ENCODE measurements around the gene PHF21A.
"Not testable (repeated sequence)": the region's sequence is repeated elsewhere in the genome, so short reads cannot be mapped to it uniquely, and the experiment has no call there.

PHF21A gene

DNA sequence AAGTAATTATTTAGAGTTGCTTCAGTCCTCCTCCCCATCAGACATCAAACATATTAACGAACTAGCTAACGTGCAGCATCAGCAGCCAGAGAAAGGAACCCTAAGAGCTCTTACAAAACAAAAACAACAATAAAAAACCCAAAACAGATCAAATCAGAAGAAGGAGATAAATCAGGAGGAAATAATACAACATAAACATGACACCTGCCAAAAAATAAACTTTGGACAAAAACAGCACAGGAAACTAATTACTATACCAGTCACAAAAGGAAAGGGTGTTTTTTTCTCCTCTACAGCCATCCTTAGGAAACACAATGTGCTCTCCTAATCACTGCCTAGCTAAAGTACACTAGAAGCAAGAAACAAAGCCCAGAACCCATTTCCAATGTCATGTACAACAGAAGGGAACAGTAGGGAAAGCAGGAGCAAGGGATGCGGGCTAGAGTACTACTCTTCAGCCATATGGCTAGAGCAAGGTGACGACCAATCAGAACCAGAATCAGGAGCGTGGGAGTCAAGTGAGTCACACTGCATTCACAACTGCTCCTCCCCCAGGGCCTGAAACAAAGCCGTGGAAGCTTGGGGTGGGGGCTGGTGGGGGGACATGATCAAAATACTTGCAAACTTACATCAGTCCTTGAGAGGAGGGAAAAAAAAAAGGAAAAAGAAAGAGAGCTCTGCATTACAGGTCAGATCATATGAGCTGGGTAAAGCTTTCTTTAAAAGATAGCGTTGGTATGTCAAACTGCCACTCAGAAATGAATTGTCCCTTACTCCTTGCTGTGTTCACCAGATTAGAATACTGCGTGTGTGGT, 138.4 kb downstream of the PHF21A start:
- H3K9me3 ChIP-seq: no peaks in the 10 kb centered on the region
- no peaks in the 10 kb centered on the region for H3K27me3 ChIP-seq
- no peak for TF ChIP-seq Cebpa-rat (IDR thresholded peaks at IDR 0.05)
- no peak overlapping the region for H3K4me2 ChIP-seq
- no peak overlapping the region for H3K9ac ChIP-seq
- H3K4me3 ChIP-seq: no peak overlapping the region
- H3K27ac ChIP-seq: no peak overlapping the region
- no peaks in the 10 kb centered on the region for H3K4me1 ChIP-seq
- H4K20me1 ChIP-seq: peaks cover 90% of the 10 kb centered on the region
- H3K36me3 ChIP-seq: peaks cover 26% of the 10 kb centered on the region

DNA sequence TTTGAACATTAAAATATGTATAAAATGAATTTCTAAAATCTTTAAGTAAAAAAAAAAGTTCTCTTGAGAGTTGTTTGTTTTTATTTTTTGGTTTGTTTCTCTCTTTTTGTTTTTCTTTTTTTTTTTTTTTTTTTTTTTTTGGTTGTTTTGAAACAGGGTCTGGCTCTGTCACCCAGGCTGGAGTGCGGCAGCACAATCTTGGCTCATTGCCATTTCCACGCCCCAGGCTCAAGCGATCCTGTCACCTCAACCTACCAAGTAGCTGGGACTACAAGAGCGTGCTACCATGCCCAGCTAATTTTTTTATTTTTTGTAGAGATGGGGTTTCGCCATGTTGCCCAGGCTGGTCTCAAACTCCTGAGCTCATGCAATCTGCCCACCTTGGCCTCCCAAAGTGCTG, 139.4 kb downstream of the PHF21A start:
- H3K9ac ChIP-seq, H3K27ac ChIP-seq, H3K27me3 ChIP-seq, H3K9me3 ChIP-seq, H3K4me2 ChIP-seq, H3K4me1 ChIP-seq, H3K4me3 ChIP-seq: not testable (repeated sequence)
- peaks cover 79% of the 10 kb centered on the region for H4K20me1 ChIP-seq
- H3K36me3 ChIP-seq: peaks cover 36% of the 10 kb centered on the region

DNA sequence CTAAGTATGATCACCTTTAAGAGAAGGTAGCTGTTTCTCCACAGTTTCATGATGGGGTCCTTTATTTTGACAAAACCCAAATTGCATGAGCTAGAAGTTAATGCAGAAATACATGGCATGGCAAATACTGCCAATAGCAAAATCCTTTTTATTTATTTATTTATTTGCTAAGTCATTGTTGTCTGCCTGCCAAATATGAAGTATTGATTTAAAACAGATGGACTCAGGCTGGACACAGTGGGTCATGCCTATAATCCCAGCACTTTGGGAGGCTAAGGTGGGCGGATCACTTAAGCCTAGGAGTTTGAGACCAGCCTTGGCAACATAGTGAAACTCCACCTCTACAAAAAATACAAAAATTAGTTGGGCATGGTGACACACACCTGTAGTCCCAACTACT, 146.4 kb downstream of the PHF21A start:
- H3K27me3 ChIP-seq: no peaks in the 10 kb centered on the region
- H3K4me3 ChIP-seq: no peak overlapping the region

DNA sequence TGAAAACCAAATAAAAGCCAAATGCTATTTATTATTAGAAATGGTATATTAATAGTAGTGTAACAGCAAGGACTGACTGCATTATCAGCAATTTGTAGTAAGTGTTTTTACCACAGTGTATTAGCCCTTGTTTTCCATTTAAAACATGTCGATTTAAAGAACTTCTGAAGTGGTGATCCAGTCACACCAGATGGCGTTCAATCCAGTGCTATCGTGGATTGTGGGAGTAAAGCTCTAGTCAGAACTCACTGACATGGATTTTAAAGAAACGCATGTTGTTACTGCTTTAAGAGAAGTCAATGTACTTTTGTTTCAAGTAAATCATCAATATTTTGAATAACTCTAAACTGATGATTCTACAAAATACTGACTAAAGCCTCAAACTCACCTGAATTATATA, 147.7 kb downstream of the PHF21A start:
- H3K27ac ChIP-seq: no peak overlapping the region
- H4K20me1 ChIP-seq: peaks cover 24% of the 10 kb centered on the region
- H3K9me3 ChIP-seq: no peaks in the 10 kb centered on the region
- no peak overlapping the region for H3K9ac ChIP-seq
- H3K4me3 ChIP-seq: no peak overlapping the region
- H3K4me2 ChIP-seq: no peak overlapping the region
- H3K36me3 ChIP-seq: peaks cover 82% of the 10 kb centered on the region
- no peaks in the 10 kb centered on the region for H3K4me1 ChIP-seq
- H3K27me3 ChIP-seq: no peaks in the 10 kb centered on the region
- no peak for TF ChIP-seq Cebpa-rat (IDR thresholded peaks at IDR 0.05)

More for the DNA sequence above, 146.4 kb downstream of the PHF21A start:
- Histone ChIP-seq H3K4me1 (no peaks in the 10 kb centered on the region), H3K4me2 (no peak overlapping the region), H3K27ac (no peak overlapping the region), H3K36me3 (peaks cover 82% of the 10 kb centered on the region), H4K20me1 (peaks cover 29% of the 10 kb centered on the region), H3K9me3 (no peaks in the 10 kb centered on the region), H3K9ac (no peak overlapping the region)
- no peak for TF ChIP-seq Cebpa-rat (IDR thresholded peaks at IDR 0.05)

DNA sequence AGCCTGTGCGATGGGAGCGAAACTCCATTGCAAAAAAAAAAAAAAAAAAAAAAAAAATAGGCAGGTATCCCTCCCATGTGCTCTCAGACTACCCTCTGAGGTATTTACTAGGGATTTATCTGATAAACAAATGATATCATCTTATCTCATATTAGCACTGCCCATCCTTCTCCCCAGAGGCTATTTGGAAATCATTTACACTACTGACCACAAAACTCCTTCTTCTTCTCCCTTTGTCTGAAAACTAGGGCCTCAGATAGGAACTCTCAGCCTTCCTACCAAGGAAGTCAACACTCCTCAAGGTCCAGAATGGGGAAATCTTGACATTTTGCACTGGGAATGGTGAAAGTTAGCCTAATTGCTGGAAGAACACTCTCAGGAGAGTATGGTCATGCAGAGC, 152.4 kb downstream of the PHF21A start:
- Histone ChIP-seq H3K36me3 (peaks cover 88% of the 10 kb centered on the region), H3K4me3 (no peak overlapping the region), H3K9ac (no peak overlapping the region), H3K4me1 (no peaks in the 10 kb centered on the region), H3K27me3 (no peaks in the 10 kb centered on the region), H3K9me3 (no peaks in the 10 kb centered on the region), H3K4me2 (no peak overlapping the region), H3K27ac (no peak overlapping the region), H4K20me1 (peaks cover 22% of the 10 kb centered on the region; the same call in 1 of the 2 replicates)
- no peak for TF ChIP-seq Cebpa-rat (IDR thresholded peaks at IDR 0.05)

DNA sequence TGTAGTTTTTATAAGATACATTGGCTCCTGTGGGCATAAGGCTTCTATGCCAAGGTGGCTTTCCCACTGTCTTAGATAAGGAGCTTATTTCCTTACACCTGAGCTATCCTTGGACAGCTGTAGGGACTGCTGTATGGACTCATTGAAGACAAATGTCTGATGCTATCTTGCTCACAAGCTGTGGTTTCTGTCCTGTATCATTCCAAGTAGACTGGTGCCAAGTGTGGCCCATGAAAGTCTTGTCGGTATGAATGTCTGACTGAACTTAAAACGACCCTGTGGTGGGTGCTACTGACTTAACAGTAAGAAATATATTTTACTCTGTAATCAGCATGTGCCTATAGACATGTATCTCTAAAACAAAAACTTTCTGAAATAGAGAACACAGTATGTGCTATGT, 153.7 kb downstream of the PHF21A start:
- H4K20me1 ChIP-seq: 0 out of 2 replicates have a peak, but pooled peaks cover 15% of the 10 kb centered on the region
- no peak for TF ChIP-seq Cebpa-rat (IDR thresholded peaks at IDR 0.05)
- no peaks in the 10 kb centered on the region for H3K9me3 ChIP-seq
- H3K4me3 ChIP-seq: no peak overlapping the region
- no peaks in the 10 kb centered on the region for H3K4me1 ChIP-seq
- no peak overlapping the region for H3K9ac ChIP-seq
- H3K4me2 ChIP-seq: no peak overlapping the region
- H3K27me3 ChIP-seq: no peaks in the 10 kb centered on the region
- H3K27ac ChIP-seq: no peak overlapping the region
- H3K36me3 ChIP-seq: peaks cover 92% of the 10 kb centered on the region

DNA sequence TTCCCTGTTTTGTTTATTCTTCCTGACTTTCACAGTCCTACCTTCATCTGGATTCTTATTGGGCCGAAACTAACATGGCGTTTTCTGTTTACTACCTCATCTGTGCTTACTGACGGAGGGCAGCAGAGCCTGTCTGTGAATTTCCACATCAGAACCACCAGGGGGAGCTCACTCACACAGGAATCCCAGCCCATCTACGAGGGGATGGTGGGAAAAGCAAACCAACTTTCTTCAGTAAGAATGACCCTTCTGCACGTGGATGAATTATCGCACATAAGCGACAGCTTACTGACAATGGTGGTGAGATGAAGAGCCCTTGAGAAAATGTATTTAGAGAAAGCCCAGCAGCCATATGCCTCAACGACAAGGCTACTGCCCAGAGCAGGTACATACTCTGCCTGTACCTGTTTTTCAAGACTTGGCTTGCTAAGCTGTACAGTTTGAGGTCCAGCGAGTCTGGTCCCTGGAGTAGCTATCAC, 156.3 kb downstream of the PHF21A start:
- Histone ChIP-seq H3K27me3 (no peaks in the 10 kb centered on the region), H3K9me3 (0 out of 2 replicates have a peak, but pooled peaks cover 4% of the 10 kb centered on the region), H3K4me2 (no peak overlapping the region), H4K20me1 (0 out of 2 replicates have a peak, but pooled peaks cover 13% of the 10 kb centered on the region), H3K9ac (no peak overlapping the region), H3K4me1 (no peaks in the 10 kb centered on the region), H3K36me3 (peaks cover 91% of the 10 kb centered on the region), H3K4me3 (no peak overlapping the region), H3K27ac (no peak overlapping the region)
- TF ChIP-seq Cebpa-rat (IDR thresholded peaks at IDR 0.05): no peak

DNA sequence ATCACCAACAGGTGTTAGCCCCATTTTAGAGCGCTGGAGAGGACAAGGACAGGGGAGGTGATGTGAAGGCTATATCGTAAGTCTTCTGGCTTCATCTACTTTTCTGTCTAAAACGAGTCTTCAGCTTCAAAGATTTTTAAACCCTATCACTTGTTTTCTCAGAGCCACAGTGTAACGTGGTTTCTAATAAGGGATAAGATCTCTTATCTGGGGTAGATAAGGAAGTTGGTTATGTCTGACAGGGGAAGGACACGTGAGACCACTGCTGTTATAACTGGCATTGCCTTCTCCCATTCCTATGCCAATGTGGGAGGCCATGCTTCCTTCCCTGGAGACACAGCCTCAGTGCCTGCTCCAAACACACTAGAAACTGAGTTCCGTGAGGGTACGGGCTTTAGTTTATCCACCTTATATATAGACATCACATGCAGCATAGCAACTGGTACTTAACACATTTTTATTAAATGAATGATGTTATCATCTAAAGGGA, 159.5 kb downstream of the PHF21A start:
- TF ChIP-seq Cebpa-rat (IDR thresholded peaks at IDR 0.05): no peak
- H3K27me3 ChIP-seq: no peaks in the 10 kb centered on the region
- H3K36me3 ChIP-seq: peaks cover 71% of the 10 kb centered on the region
- H3K4me2 ChIP-seq: no peak overlapping the region
- no peak overlapping the region for H3K27ac ChIP-seq
- no peak overlapping the region for H3K9ac ChIP-seq
- H4K20me1 ChIP-seq: 0 out of 2 replicates have a peak, but pooled peaks cover 7% of the 10 kb centered on the region
- no peak overlapping the region for H3K4me3 ChIP-seq
- no peaks in the 10 kb centered on the region for H3K4me1 ChIP-seq
- H3K9me3 ChIP-seq: 0 out of 2 replicates have a peak, but pooled peaks cover 10% of the 10 kb centered on the region

DNA sequence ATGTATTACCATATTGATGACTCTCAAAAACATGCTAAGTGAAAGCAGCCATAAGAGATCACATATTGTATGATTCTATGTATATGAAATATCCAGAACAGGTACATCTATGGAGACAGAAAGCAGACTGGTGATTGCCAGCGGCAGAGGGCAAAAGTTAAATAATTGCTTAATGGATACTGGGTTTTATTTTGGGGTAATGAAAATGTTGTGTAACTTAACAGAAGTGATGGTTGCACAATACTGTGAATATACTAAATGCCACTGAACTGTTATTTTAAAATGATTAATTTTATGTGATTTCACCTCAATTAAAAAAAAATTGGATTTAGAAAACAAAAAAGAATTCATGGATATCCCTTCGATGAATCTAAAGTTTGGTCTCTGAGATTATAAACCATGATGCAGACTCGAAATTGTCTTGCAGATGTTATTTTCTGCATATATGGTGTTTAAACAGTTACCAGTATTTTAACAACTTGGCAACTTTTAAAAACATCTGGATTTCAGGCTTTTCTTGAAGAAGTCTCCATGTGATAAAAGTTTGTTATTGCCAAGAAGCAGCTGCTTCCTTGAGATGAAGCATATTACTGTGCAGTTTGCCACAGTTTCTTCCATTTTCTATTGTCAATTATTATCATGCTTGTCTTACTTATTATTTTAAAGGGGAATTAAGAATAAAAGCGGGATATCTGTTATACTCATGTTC, 160.7 kb downstream of the PHF21A start:
- Histone ChIP-seq H3K4me2 (no peak overlapping the region), H3K9me3 (0 out of 2 replicates have a peak, but pooled peaks cover 10% of the 10 kb centered on the region), H3K9ac (no peak overlapping the region), H3K4me1 (no peaks in the 10 kb centered on the region), H3K27me3 (no peaks in the 10 kb centered on the region), H4K20me1 (0 out of 2 replicates have a peak, but pooled peaks cover 6% of the 10 kb centered on the region), H3K36me3 (peaks cover 64% of the 10 kb centered on the region), H3K27ac (no peak overlapping the region), H3K4me3 (no peak overlapping the region)
- TF ChIP-seq Cebpa-rat (IDR thresholded peaks at IDR 0.05): no peak

DNA sequence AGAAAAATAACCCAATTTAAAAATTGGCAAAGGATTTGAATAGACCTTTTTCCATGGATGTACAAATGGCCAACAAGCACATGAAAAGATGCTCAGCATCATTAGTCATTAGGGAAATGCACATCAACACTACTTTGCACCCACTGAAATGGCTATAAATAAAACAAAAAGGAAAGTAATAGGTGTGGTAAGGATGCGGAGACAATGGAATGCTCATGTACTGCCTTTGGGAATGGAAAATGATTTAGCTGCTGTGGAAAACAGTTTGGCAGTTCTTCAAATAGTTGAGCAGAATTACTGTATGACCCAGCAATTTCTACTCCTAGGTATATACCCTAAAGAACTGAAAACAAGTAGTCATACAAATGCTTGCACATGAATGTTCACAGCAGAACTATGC, 161.4 kb downstream of the PHF21A start:
- Histone ChIP-seq H3K9ac (no peak overlapping the region), H3K4me1 (no peaks in the 10 kb centered on the region), H3K27me3 (no peaks in the 10 kb centered on the region), H4K20me1 (no peaks in the 10 kb centered on the region), H3K36me3 (peaks cover 64% of the 10 kb centered on the region), H3K4me2 (no peak overlapping the region), H3K27ac (no peak overlapping the region), H3K9me3 (0 out of 2 replicates have a peak, but pooled peaks cover 10% of the 10 kb centered on the region), H3K4me3 (no peak overlapping the region)
- TF ChIP-seq Cebpa-rat (IDR thresholded peaks at IDR 0.05): no peak

All from BLaER1 (cell line).